Spleen (tissue), 7 donors: ENCODE measurements around the gene MFAP5.

Experiments used
- CTCF ChIP-seq, 11 experiments: fragments of 200-600 bp in 7 of 11; fragments of 450-650 bp in 4 of 11; sonication (generic) in 4 of 11; IDR thresholded peaks in 8 of 11; conservative IDR thresholded peaks in 3 of 11; 1 replicate in 7 of 11; 2 replicates in 4 of 11; pipeline versions ENCODE4 v1.4.0 to v1.8.0; 2016 to 2021; ENCODE audit warnings: antibody characterized with exemption in 11 of 11, inconsistent platforms in 4 of 11, mild to moderate bottlenecking in 1 of 11
- POLR2A ChIP-seq, 3 donors: fragments of 450-650 bp; IDR thresholded peaks; one replicate each; pipeline ENCODE4 v1.5.1; 2017; ENCODE audit warnings: antibody characterized with exemption in 3 of 3, mild to moderate bottlenecking in 1 of 3
- POLR2AphosphoS5 ChIP-seq, 3 donors: sonication (generic); formaldehyde crosslinking; IDR thresholded peaks; one replicate each; pipeline ENCODE4 v1.5.1; 2017; ENCODE audit warnings: antibody characterized with exemption in 3 of 3
- donor health status: DM: no; HTN: no; CAD: no; lungs with moderate emphysema.
- donor health status: DM: no; HTN: no; CAD: no.
- donor health status: DM: no; HTN: no; CAD: no.

GRCh38 chr12:8696442-8697090 is 33.9 kb upstream of the MFAP5 start:
- TF ChIP-seq POLR2AphosphoS5 (IDR thresholded peaks at IDR 0.05) (no peak), POLR2A (IDR thresholded peaks at IDR 0.05) (no peak), CTCF (IDR thresholded peaks at IDR 0.05 in 8 of 11, conservative IDR thresholded peaks at IDR 0.05 in 3 of 11) (no peak)
